ENCODE data around the gene KRT14.
"Not testable (repeated sequence)": the region's sequence is repeated elsewhere in the genome, so short reads cannot be mapped to it uniquely, and the experiment has no call there.

KRT14 gene

GRCh38 chr17:41583137-41584127, 3.3 kb downstream of the KRT14 start:
- no peak for TF ChIP-seq EZH2 (IDR thresholded peaks at IDR 0.05; ENCODE audit: borderline replicate concordance, low read length)
- TF ChIP-seq CTCF (IDR thresholded peaks at IDR 0.05; ENCODE audit: low read length), result no peak
- Histone ChIP-seq H3K27ac (ENCODE audit: low read depth, low read length, poor library complexity, severe bottlenecking) (no peak overlapping the region), H3K4me2 (ENCODE audit: low read length) (no peak overlapping the region), H3K9me2 (ENCODE audit: low read depth, low read length) (no peaks in the 10 kb centered on the region), H2AFZ (ENCODE audit: low read length) (no peak overlapping the region), H3F3A (ENCODE audit: insufficient read depth, low read length) (no peaks in the 10 kb centered on the region), H3K9me3 (ENCODE audit: low read length) (no peaks in the 10 kb centered on the region), H3K36me3 (ENCODE audit: insufficient read depth, low read length) (no peaks in the 10 kb centered on the region), H3K79me2 (ENCODE audit: insufficient read depth, low read length) (no peaks in the 10 kb centered on the region), H3K9ac (ENCODE audit: low read length) (no peak overlapping the region), H3K4me3 (ENCODE audit: low read depth, low read length, poor library complexity, severe bottlenecking) (no peak overlapping the region), H3K4me1 (ENCODE audit: insufficient read depth, low read length, severe bottlenecking) (peaks cover 4% of the 10 kb centered on the region), H4K20me1 (ENCODE audit: insufficient read depth, low read length) (no peaks in the 10 kb centered on the region), H3K27me3 (ENCODE audit: insufficient read depth, low read length) (no peaks in the 10 kb centered on the region)

- H3F3A ChIP-seq (ENCODE audit: insufficient read depth, low read length); H3K4me2 ChIP-seq (ENCODE audit: low read length); H4K20me1 ChIP-seq (ENCODE audit: insufficient read depth, low read length); H3K4me3 ChIP-seq (ENCODE audit: low read depth, low read length, poor library complexity, severe bottlenecking); H3K4me1 ChIP-seq (ENCODE audit: insufficient read depth, low read length, severe bottlenecking); H3K36me3 ChIP-seq (ENCODE audit: insufficient read depth, low read length); H3K79me2 ChIP-seq (ENCODE audit: insufficient read depth, low read length); H3K27ac ChIP-seq (ENCODE audit: low read depth, low read length, poor library complexity, severe bottlenecking); H3K9me2 ChIP-seq (ENCODE audit: low read depth, low read length); H3K27me3 ChIP-seq (ENCODE audit: insufficient read depth, low read length); H3K9me3 ChIP-seq (ENCODE audit: low read length); H3K9ac ChIP-seq (ENCODE audit: low read length); H2AFZ ChIP-seq (ENCODE audit: low read length): not testable (repeated sequence)
Observed at GRCh38 chr17:41582061-41582968, 4.4 kb downstream of the KRT14 start.

- no peaks in the 10 kb centered on the region for H3F3A ChIP-seq (ENCODE audit: insufficient read depth, low read length)
- H3K79me2 ChIP-seq (ENCODE audit: insufficient read depth, low read length), result no peaks in the 10 kb centered on the region
- H3K4me3 ChIP-seq (ENCODE audit: low read depth, low read length, poor library complexity, severe bottlenecking), result no peak overlapping the region
- H3K4me1 ChIP-seq (ENCODE audit: insufficient read depth, low read length, severe bottlenecking), result peaks cover 4% of the 10 kb centered on the region
- H3K27ac ChIP-seq (ENCODE audit: low read depth, low read length, poor library complexity, severe bottlenecking), result no peak overlapping the region
- H3K9ac ChIP-seq (ENCODE audit: low read length), result no peak overlapping the region
- H3K36me3 ChIP-seq (ENCODE audit: insufficient read depth, low read length), result no peaks in the 10 kb centered on the region
- H3K27me3 ChIP-seq (ENCODE audit: insufficient read depth, low read length), result no peaks in the 10 kb centered on the region
- no peaks in the 10 kb centered on the region for H3K9me2 ChIP-seq (ENCODE audit: low read depth, low read length)
- no peaks in the 10 kb centered on the region for H3K9me3 ChIP-seq (ENCODE audit: low read length)
- TF ChIP-seq EZH2 (IDR thresholded peaks at IDR 0.05; ENCODE audit: borderline replicate concordance, low read length), result no peak
- TF ChIP-seq CTCF (IDR thresholded peaks at IDR 0.05; ENCODE audit: low read length), result no peak
- no peak overlapping the region for H2AFZ ChIP-seq (ENCODE audit: low read length)
- no peak overlapping the region for H3K4me2 ChIP-seq (ENCODE audit: low read length)
- no peaks in the 10 kb centered on the region for H4K20me1 ChIP-seq (ENCODE audit: insufficient read depth, low read length)
Observed at GRCh38 chr17:41581366-41582060, 5.2 kb downstream of the KRT14 start.

All from OCI-LY1 (cell line).